ENCODE results near the gene VHLL. TPM values are rescaled to one million over a fixed set of nuclear protein-coding genes. Genes with fewer than 3 reads are reported as not detected.
"Not testable (repeated sequence)": the region's sequence is repeated elsewhere in the genome, so short reads cannot be mapped to it uniquely, and the experiment has no call there.

VHLL gene
- total and polyA plus RNA-seq, 7 experiments from 2014 or later: not detected

GRCh38 chr1:156338180-156338976 is 39.3 kb upstream of the VHLL start, which contains the start of the genes CCT3 and TSACC:
Gene CCT3, minus strand, starts transcription at chr1:156338292. Its CDS starts 108 bp downstream, at chr1:156338184.
Gene TSACC, plus strand, starts transcription at chr1:156338526. Its CDS starts 1,232 bp downstream, at chr1:156339758.
- peak; percentile 99 to 100 (median 100) for DNase-seq
- Mint-ChIP-seq H3K4me3 (peak within 1 kb of the TSS; percentile 97 to 99 (median 99)), H3K4me1 (peaks cover 16 to 49% (median 40%) of the 10 kb centered on the region in 7 donors), H3K27me3 (peaks cover 0 to 12% (median 0%) of the 10 kb centered on the region in 5 donors), H3K36me3 (peaks cover 0 to 21% (median 9%) of the 10 kb centered on the region in 5 donors), H3K9me3 (no peaks in the 10 kb centered on the region), H3K27ac (peak within 1 kb of the TSS; percentile 97 to 99 (median 98))
- Histone ChIP-seq H3K27me3 (ENCODE audit: control insufficient read depth in 2 of 2, insufficient read depth in 2 of 2, low read length in 2 of 2) (no peaks in the 10 kb centered on the region), H3K4me3 (ENCODE audit: low read length) (peak within 1 kb of the TSS; percentile 83), H3K27ac (ENCODE audit: low read depth, low read length) (peak within 1 kb of the TSS; percentile 76), H3K4me1 (ENCODE audit: control insufficient read depth in 2 of 2, insufficient read depth in 2 of 2, low read length in 2 of 2) (peaks cover 11 to 17% of the 10 kb centered on the region in 2 donors), H3K9me3 (ENCODE audit: control insufficient read depth in 2 of 3, low read length in 3 of 3) (no peaks in the 10 kb centered on the region), H3K36me3 (ENCODE audit: control insufficient read depth in 2 of 3, insufficient read depth in 3 of 3, low read length in 3 of 3) (peaks cover 4 to 20% (median 13%) of the 10 kb centered on the region in 3 experiments)
- intact Hi-C loops (cut with micrococcal nuclease): loop anchor here (1.0 to 10.0 kb wide), 21 partner anchors 43 to 1730 kb away; partner anchors contain the start of genes ISG20L2 (in 2 of the 2), LAMTOR2 (in 2 of the 2), METTL25B (in 2 of the 2) and PMF1 (in 2 of the 2)
- peak; percentile 97 for ATAC-seq
- ChIA-PET POLR2A (interaction anchor here (0.6 to 1.3 kb wide), 3 partner anchors 34 to 57 kb away, joined by 3 read pairs; no protein-coding TSS in a partner anchor), CTCF (interaction anchor here (0.6 to 0.9 kb wide), 4 partner anchors 57 to 648 kb away, joined by 3 read pairs; no protein-coding TSS in a partner anchor)

- H3K9me3 Mint-ChIP-seq: peaks cover 0 to under 1% (median 0%) of the 10 kb centered on the region in 11 donors
- no peaks in the 10 kb centered on the region for H3K9me3 ChIP-seq (ENCODE audit: control insufficient read depth in 2 of 3, low read length in 3 of 3)
- peaks cover 0 to 21% (median 9%) of the 10 kb centered on the region in 5 donors for H3K36me3 Mint-ChIP-seq
- H3K36me3 ChIP-seq (ENCODE audit: control insufficient read depth in 2 of 3, insufficient read depth in 3 of 3, low read length in 3 of 3): peaks cover 4 to 22% (median 13%) of the 10 kb centered on the region in 3 experiments
- POLR2A ChIA-PET: interaction anchor here (0.6 to 1.3 kb wide), 3 partner anchors 33 to 56 kb away, joined by 3 read pairs; no protein-coding TSS in a partner anchor
- peaks cover 16 to 51% (median 40%) of the 10 kb centered on the region in 7 donors for H3K4me1 Mint-ChIP-seq
- H3K27ac ChIP-seq (ENCODE audit: low read depth, low read length): peak overlapping the region; percentile 71
- peak overlapping the region; percentile 97 to 99 (median 99) for H3K4me3 Mint-ChIP-seq
- H3K4me3 ChIP-seq (ENCODE audit: low read length): peak overlapping the region; percentile 83
- H3K4me1 ChIP-seq (ENCODE audit: control insufficient read depth in 2 of 2, insufficient read depth in 2 of 2, low read length in 2 of 2): peaks cover 11 to 17% of the 10 kb centered on the region in 2 donors
- intact Hi-C loops (cut with micrococcal nuclease): loop anchor here (1.0 to 10.0 kb wide), 22 partner anchors 43 to 1729 kb away; partner anchors contain the start of genes ISG20L2 (in 2 of the 2), LAMTOR2 (in 2 of the 2), METTL25B (in 2 of the 2) and PMF1 (in 2 of the 2)
- peak in 1 of 9 donors; percentile 26 for DNase-seq
- no peak for ATAC-seq
- H3K27me3 ChIP-seq (ENCODE audit: control insufficient read depth in 2 of 2, insufficient read depth in 2 of 2, low read length in 2 of 2): no peaks in the 10 kb centered on the region
- H3K27ac Mint-ChIP-seq: peak overlapping the region; percentile 97 to 99 (median 98)
- CTCF ChIA-PET: interaction anchor here (0.6 to 0.9 kb wide), 3 partner anchors 56 to 648 kb away, joined by 3 read pairs; no protein-coding TSS in a partner anchor
- peaks cover 0 to 7% (median 0%) of the 10 kb centered on the region in 5 donors for H3K27me3 Mint-ChIP-seq
These were observed 38.7 kb upstream of the VHLL start for GRCh38 chr1:156337888-156338179.

- Mint-ChIP-seq H3K27ac (peak overlapping the region; percentile 97 to 99 (median 98)), H3K4me1 (peaks cover 16 to 51% (median 40%) of the 10 kb centered on the region in 7 donors), H3K27me3 (peaks cover 0 to 5% (median 0%) of the 10 kb centered on the region in 5 donors), H3K36me3 (peaks cover 0 to 21% (median 9%) of the 10 kb centered on the region in 5 donors), H3K9me3 (peaks cover 0 to 2% (median 0%) of the 10 kb centered on the region in 11 donors), H3K4me3 (peak overlapping the region; percentile 97 to 99 (median 99))
- ChIA-PET POLR2A (interaction anchor here (0.6 to 1.3 kb wide), 3 partner anchors 33 to 56 kb away, joined by 3 read pairs; no protein-coding TSS in a partner anchor), CTCF (interaction anchor here (0.6 to 0.9 kb wide), 3 partner anchors 56 to 647 kb away, joined by 3 read pairs; no protein-coding TSS in a partner anchor)
- intact Hi-C loops (cut with micrococcal nuclease): loop anchor here (2.0 to 10.0 kb wide), 6 partner anchors 54 to 1095 kb away; partner anchors contain the start of genes ISG20L2 (in 1 of the 2), KHDC4 (in 1 of the 2), LAMTOR2 (in 1 of the 2) and METTL25B (in 1 of the 2)
- Histone ChIP-seq H3K36me3 (ENCODE audit: control insufficient read depth in 2 of 3, insufficient read depth in 3 of 3, low read length in 3 of 3) (peaks cover 4 to 27% (median 13%) of the 10 kb centered on the region in 3 experiments), H3K4me1 (ENCODE audit: control insufficient read depth in 2 of 2, insufficient read depth in 2 of 2, low read length in 2 of 2) (peaks cover 11 to 17% of the 10 kb centered on the region in 2 donors), H3K4me3 (ENCODE audit: low read length) (peak overlapping the region; percentile 83), H3K9me3 (ENCODE audit: control insufficient read depth in 2 of 3, low read length in 3 of 3) (no peaks in the 10 kb centered on the region), H3K27me3 (ENCODE audit: control insufficient read depth in 2 of 2, insufficient read depth in 2 of 2, low read length in 2 of 2) (no peaks in the 10 kb centered on the region), H3K27ac (ENCODE audit: low read depth, low read length) (peak overlapping the region; percentile 71)
- no peak for DNase-seq
- no peak for ATAC-seq
These were observed 38.2 kb upstream of the VHLL start for GRCh38 chr1:156337052-156337887.

GRCh38 chr1:156336242-156336641 is 37.1 kb upstream of the VHLL start:
- Histone ChIP-seq H3K9me3 (ENCODE audit: control insufficient read depth in 2 of 3, low read length in 3 of 3) (no peaks in the 10 kb centered on the region), H3K36me3 (ENCODE audit: control insufficient read depth in 2 of 3, insufficient read depth in 3 of 3, low read length in 3 of 3) (peaks cover 4 to 33% (median 13%) of the 10 kb centered on the region in 3 experiments), H3K4me1 (ENCODE audit: control insufficient read depth in 2 of 2, insufficient read depth in 2 of 2, low read length in 2 of 2) (peaks cover 11 to 17% of the 10 kb centered on the region in 2 donors), H3K27me3 (ENCODE audit: control insufficient read depth in 2 of 2, insufficient read depth in 2 of 2, low read length in 2 of 2) (no peaks in the 10 kb centered on the region), H3K4me3 (ENCODE audit: low read length) (peak overlapping the region; percentile 9), H3K27ac (ENCODE audit: low read depth, low read length) (no peak overlapping the region)
- peaks cover 16 to 51% (median 40%) of the 10 kb centered on the region in 7 donors for H3K4me1 Mint-ChIP-seq
- peak overlapping the region in 6 of 9 donors; percentile 45 to 98 (median 65) for H3K27ac Mint-ChIP-seq
- ATAC-seq: no peak
- peak overlapping the region; percentile 97 to 99 (median 99) for H3K4me3 Mint-ChIP-seq
- H3K9me3 Mint-ChIP-seq: peaks cover 0 to 2% (median 0%) of the 10 kb centered on the region in 11 donors
- ChIA-PET POLR2A (no interaction called here), CTCF (no interaction called here)
- peaks cover 0 to 23% (median 9%) of the 10 kb centered on the region in 5 donors for H3K36me3 Mint-ChIP-seq
- intact Hi-C loops (cut with micrococcal nuclease): loop anchor here (2.0 to 10.0 kb wide), 6 partner anchors 53 to 1094 kb away; partner anchors contain the start of genes ISG20L2 (in 1 of the 2), KHDC4 (in 1 of the 2), LAMTOR2 (in 1 of the 2) and METTL25B (in 1 of the 2)
- H3K27me3 Mint-ChIP-seq: peaks cover 0 to 5% (median 0%) of the 10 kb centered on the region in 5 donors
- no peak for DNase-seq

GRCh38 chr1:156323179-156323578 is 24.1 kb upstream of the VHLL start:
- not testable (repeated sequence) for H3K27me3 Mint-ChIP-seq

More at GRCh38 chr1:156323179-156323578, 24.1 kb upstream of the VHLL start:
- DNase-seq; H3K4me3 Mint-ChIP-seq; CTCF ChIA-PET; intact Hi-C loops (cut with micrococcal nuclease); H3K4me1 Mint-ChIP-seq; H3K27ac Mint-ChIP-seq; ATAC-seq; H3K9me3 ChIP-seq (ENCODE audit: control insufficient read depth in 2 of 3, low read length in 3 of 3); H3K27ac ChIP-seq (ENCODE audit: low read depth, low read length); H3K4me3 ChIP-seq (ENCODE audit: low read length); H3K4me1 ChIP-seq (ENCODE audit: control insufficient read depth in 2 of 2, insufficient read depth in 2 of 2, low read length in 2 of 2); H3K27me3 ChIP-seq (ENCODE audit: control insufficient read depth in 2 of 2, insufficient read depth in 2 of 2, low read length in 2 of 2); H3K9me3 Mint-ChIP-seq: not testable (repeated sequence)
- POLR2A ChIA-PET: interaction anchor here (0.6 kb wide), 1 partner anchor 38 kb away, joined by 3 read pairs; no protein-coding TSS in a partner anchor
- peaks cover 31 to 67% (median 33%) of the 10 kb centered on the region in 3 experiments for H3K36me3 ChIP-seq (ENCODE audit: control insufficient read depth in 2 of 3, insufficient read depth in 3 of 3, low read length in 3 of 3)
- H3K36me3 Mint-ChIP-seq: peaks cover 0 to 29% (median 17%) of the 10 kb centered on the region in 5 donors
